Vagina (tissue), 2 donors: ENCODE data around the gene PECR. TPM values are rescaled to one million over a fixed set of nuclear protein-coding genes. Genes with fewer than 3 reads are reported as not detected.

ENCODE experiments used
- DNase-seq, 2 donors: peaks; one replicate each; pipeline ENCODE4 v3.0.0-alpha.2; 2017; ENCODE audit errors: extremely low spot score in 2 of 2
- H3K27ac ChIP-seq: fragments of 200-600 bp; sonication (generic); one replicate; pipeline ENCODE4 v1.5.1; 2019
- H3K27me3 ChIP-seq: fragments of 200-600 bp; sonication (generic); one replicate; pipeline ENCODE4 v1.5.1; 2019
- H3K36me3 ChIP-seq, 2 donors: fragments of 200-600 bp; sonication (generic); one replicate each; pipeline ENCODE4 v1.5.1; 2017 to 2019
- H3K4me1 ChIP-seq: fragments of 200-600 bp; sonication (generic); one replicate; pipeline ENCODE4 v1.5.1; 2019
- H3K4me3 ChIP-seq, 2 donors: fragments of 200-600 bp; sonication (generic); 1 replicate in 1 of 2; 2 replicates in 1 of 2; pipeline ENCODE4 v1.5.1; 2016 to 2019
- H3K9me3 ChIP-seq: fragments of 200-600 bp; sonication (generic); one replicate; pipeline ENCODE4 v1.5.1; 2019
- POLR2A ChIP-seq, 2 donors: fragments of 450-650 bp; IDR thresholded peaks; one replicate each; pipeline ENCODE4 v1.6.1; 2017; ENCODE audit warnings: antibody characterized with exemption in 2 of 2, mild to moderate bottlenecking in 2 of 2, moderate library complexity in 2 of 2
- POLR2AphosphoS5 ChIP-seq, 2 donors: sonication (generic); formaldehyde crosslinking; IDR thresholded peaks; one replicate each; pipeline ENCODE4 v1.9.0; 2017; ENCODE audit warnings: antibody characterized with exemption in 2 of 2, mild to moderate bottlenecking in 2 of 2, low read depth in 1 of 2; ENCODE audit not compliant: insufficient read depth in 1 of 2
- intact Hi-C: fragments of 100-400 bp; cut with DNase I; formaldehyde crosslinking; loops from one replicate; pipeline ENCODE4 v1.15.1; 2023
- total RNA-seq: library from RNA; depleted of rRNA; stranded (reverse); fragments of >200 nt; gene quantifications from one replicate; pipeline ENCODE4 v1.2.3, GENCODE V29; 2016
- TF ChIP-seq, protein P1 (sequence below), 3 experiments: fragments of 450-650 bp in 2 of 3; fragments of 200-600 bp in 1 of 3; sonication (generic) in 1 of 3; IDR thresholded peaks; one replicate each; pipeline ENCODE4 v1.5.1; 2017 to 2019; ENCODE audit warnings: antibody characterized with exemption in 3 of 3, mild to moderate bottlenecking in 2 of 3, moderate library complexity in 2 of 3

Gene PECR
- total RNA-seq, 1 donor from 2014 or later = 13.0 TPM

DNA sequence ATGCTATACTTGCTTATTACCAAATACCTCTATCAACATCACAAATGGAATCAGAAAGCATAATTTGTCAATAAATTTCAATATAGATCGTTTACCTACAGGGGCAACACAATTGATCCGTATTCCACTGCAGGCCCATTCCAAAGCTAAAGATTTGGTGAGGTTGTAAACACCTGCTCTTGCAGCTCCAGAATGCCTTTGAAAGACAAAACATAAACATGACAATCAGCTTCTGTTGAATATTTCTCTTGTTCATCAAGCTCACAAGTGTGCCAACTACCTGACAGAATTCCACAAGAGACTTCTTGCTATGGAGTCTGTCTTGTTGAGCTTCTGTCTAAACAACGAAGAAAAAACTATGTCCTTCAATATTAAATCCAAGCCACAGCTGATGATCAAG is 30.3 kb downstream of the PECR start:
- no peaks in the 10 kb centered on the region for H3K4me1 ChIP-seq
- H3K4me3 ChIP-seq = no peak overlapping the region
- no peak for DNase-seq
- H3K36me3 ChIP-seq = no peaks in the 10 kb centered on the region
- intact Hi-C loops = no loop called here
- no peak overlapping the region for H3K27ac ChIP-seq
- H3K9me3 ChIP-seq = no peaks in the 10 kb centered on the region
- no peaks in the 10 kb centered on the region for H3K27me3 ChIP-seq
- TF ChIP-seq, protein P1, sequence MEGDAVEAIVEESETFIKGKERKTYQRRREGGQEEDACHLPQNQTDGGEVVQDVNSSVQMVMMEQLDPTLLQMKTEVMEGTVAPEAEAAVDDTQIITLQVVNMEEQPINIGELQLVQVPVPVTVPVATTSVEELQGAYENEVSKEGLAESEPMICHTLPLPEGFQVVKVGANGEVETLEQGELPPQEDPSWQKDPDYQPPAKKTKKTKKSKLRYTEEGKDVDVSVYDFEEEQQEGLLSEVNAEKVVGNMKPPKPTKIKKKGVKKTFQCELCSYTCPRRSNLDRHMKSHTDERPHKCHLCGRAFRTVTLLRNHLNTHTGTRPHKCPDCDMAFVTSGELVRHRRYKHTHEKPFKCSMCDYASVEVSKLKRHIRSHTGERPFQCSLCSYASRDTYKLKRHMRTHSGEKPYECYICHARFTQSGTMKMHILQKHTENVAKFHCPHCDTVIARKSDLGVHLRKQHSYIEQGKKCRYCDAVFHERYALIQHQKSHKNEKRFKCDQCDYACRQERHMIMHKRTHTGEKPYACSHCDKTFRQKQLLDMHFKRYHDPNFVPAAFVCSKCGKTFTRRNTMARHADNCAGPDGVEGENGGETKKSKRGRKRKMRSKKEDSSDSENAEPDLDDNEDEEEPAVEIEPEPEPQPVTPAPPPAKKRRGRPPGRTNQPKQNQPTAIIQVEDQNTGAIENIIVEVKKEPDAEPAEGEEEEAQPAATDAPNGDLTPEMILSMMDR (IDR thresholded peaks at IDR 0.05) = no peak
- TF ChIP-seq POLR2A (IDR thresholded peaks at IDR 0.05) = no peak
- no peak for TF ChIP-seq POLR2AphosphoS5 (IDR thresholded peaks at IDR 0.05; ENCODE audit: insufficient read depth in 1 of 2, low read depth in 1 of 2)

DNA sequence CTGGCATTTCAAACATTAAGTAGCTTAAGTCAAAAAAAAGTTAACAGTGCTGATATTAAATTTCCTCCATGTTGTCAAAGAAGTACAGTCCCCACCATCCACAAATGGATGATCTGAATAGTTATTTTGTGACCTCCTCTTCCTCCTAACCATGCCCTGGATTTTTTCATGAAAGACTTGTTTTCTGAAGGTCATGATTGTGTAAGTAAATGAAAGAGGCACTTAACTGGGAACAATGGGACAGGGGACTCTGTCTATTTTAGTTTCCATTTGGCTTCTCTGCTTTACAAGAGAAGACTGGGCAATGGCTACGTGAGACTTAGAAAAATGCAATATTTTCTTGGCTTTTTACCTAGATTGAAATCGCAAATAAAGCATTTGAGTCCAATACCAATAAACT is 32.2 kb downstream of the PECR start:
- Histone ChIP-seq H3K4me3 (no peak overlapping the region), H3K36me3 (no peaks in the 10 kb centered on the region), H3K4me1 (no peaks in the 10 kb centered on the region), H3K9me3 (no peaks in the 10 kb centered on the region), H3K27ac (no peak overlapping the region), H3K27me3 (no peaks in the 10 kb centered on the region)
- intact Hi-C loops = no loop called here
- DNase-seq = no peak
- no peak for TF ChIP-seq POLR2AphosphoS5 (IDR thresholded peaks at IDR 0.05; ENCODE audit: insufficient read depth in 1 of 2, low read depth in 1 of 2)
- TF ChIP-seq, protein P1 (IDR thresholded peaks at IDR 0.05) = no peak
- no peak for TF ChIP-seq POLR2A (IDR thresholded peaks at IDR 0.05)

DNA sequence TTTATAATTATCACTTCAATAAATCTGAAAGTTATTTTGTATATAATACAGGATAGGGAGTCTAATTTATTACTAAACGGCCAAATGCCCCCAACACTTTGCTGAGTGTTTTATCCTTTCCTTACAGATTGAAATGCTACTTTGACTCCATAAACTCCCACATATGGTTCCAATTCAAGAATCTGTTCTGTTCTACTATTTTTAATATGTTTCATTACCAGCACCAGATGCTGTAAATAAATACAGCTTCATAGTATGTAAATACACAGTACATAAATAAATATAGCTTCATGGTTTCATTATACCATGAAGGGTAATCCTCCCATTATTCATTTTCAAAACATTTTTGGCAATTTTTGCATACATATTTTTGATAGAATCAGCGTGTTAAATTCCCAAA is 34.2 kb downstream of the PECR start:
- H3K36me3 ChIP-seq = no peaks in the 10 kb centered on the region
- no peaks in the 10 kb centered on the region for H3K27me3 ChIP-seq
- no peak overlapping the region for H3K4me3 ChIP-seq
- no peaks in the 10 kb centered on the region for H3K4me1 ChIP-seq
- intact Hi-C loops = no loop called here
- no peak overlapping the region for H3K27ac ChIP-seq
- H3K9me3 ChIP-seq = no peaks in the 10 kb centered on the region
- no peak for DNase-seq
- TF ChIP-seq POLR2A (IDR thresholded peaks at IDR 0.05) (no peak), POLR2AphosphoS5 (IDR thresholded peaks at IDR 0.05; ENCODE audit: insufficient read depth in 1 of 2, low read depth in 1 of 2) (no peak)
- TF ChIP-seq, protein P1 (IDR thresholded peaks at IDR 0.05) = no peak

DNA sequence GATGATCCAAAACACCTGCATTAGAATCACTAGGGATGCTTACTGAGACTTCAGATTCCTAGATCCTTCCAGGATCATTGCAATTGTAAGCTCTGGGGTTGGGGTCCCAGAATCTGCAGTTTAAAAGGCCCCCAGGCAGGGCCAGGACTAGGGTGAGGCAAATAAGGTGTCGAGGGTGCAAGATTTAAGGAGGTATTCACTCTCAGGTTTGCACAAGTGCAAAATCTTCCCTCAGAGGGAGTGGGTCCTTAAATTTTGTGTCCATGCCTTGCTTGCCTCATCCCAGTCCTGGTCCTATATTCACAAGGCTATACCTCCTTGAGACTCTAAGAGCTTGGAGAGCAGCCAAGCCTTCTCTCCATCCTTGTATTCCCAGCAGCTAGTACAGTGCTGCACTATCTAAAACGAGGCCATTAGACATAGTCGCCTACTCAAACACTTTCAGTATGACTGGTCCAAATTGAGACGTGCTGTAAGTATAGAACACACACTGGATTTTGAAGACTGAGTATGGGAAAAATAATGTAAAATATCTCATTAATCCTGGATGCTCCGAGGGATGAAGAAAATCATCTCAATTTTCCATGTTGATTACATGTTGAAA is 36.6 kb downstream of the PECR start:
- Histone ChIP-seq H3K36me3 (no peaks in the 10 kb centered on the region), H3K27me3 (no peaks in the 10 kb centered on the region), H3K9me3 (no peaks in the 10 kb centered on the region), H3K27ac (no peak overlapping the region), H3K4me3 (no peak overlapping the region), H3K4me1 (no peaks in the 10 kb centered on the region)
- DNase-seq = no peak
- TF ChIP-seq POLR2A (IDR thresholded peaks at IDR 0.05) = no peak
- TF ChIP-seq POLR2AphosphoS5 (IDR thresholded peaks at IDR 0.05; ENCODE audit: insufficient read depth in 1 of 2, low read depth in 1 of 2) = no peak
- TF ChIP-seq, protein P1 (IDR thresholded peaks at IDR 0.05) = no peak
- intact Hi-C loops = no loop called here

DNA sequence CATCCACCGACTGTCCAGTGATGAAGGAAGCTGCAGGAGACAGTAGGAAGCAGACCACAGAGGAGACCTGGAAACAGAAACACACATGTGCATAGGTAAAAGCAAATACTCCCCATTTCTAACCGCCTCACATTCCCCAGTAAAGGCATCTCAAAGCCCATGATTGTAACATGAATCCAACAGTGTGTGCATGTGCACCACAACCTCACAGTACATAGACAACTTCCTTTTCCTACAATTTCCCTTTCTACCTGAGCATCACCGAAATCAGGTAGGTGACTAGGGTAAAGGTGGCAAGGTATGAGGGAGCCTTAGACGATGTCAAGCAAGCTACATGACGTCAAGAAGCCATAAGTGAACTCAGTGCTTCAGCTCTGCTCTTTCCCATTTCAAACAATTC is 37.7 kb downstream of the PECR start:
- intact Hi-C loops = no loop called here
- H3K9me3 ChIP-seq = no peaks in the 10 kb centered on the region
- TF ChIP-seq POLR2AphosphoS5 (IDR thresholded peaks at IDR 0.05; ENCODE audit: insufficient read depth in 1 of 2, low read depth in 1 of 2) = no peak
- TF ChIP-seq, protein P1 (IDR thresholded peaks at IDR 0.05) = no peak
- no peak for TF ChIP-seq POLR2A (IDR thresholded peaks at IDR 0.05)
- no peaks in the 10 kb centered on the region for H3K27me3 ChIP-seq
- no peak overlapping the region for H3K27ac ChIP-seq
- no peak overlapping the region for H3K4me3 ChIP-seq
- H3K36me3 ChIP-seq = no peaks in the 10 kb centered on the region
- no peak for DNase-seq
- H3K4me1 ChIP-seq = no peaks in the 10 kb centered on the region
